ENCODE data around the gene SLC44A3. TPM values are rescaled to one million over a fixed set of nuclear protein-coding genes. Genes with fewer than 3 reads are reported as not detected.

The SLC44A3 gene
- total RNA-seq, 2 donors from 2014 or later = not detected

DNA sequence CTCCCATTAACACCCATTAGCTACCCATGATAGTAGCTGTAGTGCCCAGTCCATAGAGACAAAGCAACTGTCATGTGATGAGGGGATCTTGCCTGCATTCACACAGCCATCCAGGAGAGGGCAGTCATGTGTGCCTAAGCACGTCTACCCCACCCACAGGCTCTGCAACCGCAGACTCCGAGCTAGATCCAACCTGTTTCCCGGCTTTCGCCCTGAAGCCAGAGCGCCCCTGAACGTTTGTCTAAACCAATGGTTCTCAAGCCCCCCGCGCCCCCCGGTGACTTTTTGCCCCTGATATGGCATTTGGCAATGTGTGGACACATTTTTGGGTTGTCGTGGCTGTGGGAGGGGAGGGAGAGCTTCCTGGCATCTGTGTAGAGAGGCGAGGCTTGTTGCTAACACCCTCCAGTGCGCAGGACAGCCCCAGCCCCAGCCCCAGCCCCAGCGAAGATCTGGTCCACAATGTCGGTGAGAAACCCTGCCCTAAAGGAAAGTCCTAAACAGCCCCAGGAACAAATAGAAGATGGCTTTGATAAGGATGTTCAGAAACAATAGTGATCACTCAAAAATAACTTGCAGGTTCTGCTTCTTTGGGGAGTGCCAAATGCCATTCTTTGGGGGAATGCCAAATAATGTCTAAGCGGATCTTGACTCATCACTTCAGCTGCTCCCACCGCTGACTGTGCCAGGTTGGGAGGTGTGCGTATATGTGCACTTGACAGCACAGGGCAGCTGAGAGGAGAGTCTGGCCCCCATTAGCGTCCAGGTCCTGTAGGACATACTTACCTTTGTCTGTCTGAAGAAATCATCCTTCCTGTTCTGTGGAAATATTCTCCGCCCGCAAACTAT lies 34.5 kb downstream of the SLC44A3 start:
- ATAC-seq (peak; percentile 95 to 97), DNase-seq (ENCODE audit: low spot score in 2 of 2) (peak; percentile 73 to 76)
- no peaks in the 10 kb centered on the region for H3K36me3 Mint-ChIP-seq
- H3K27ac Mint-ChIP-seq = no peak overlapping the region
- H3K9me3 Mint-ChIP-seq = no peaks in the 10 kb centered on the region

GRCh38 chr1:94855307-94855700 lies 35.1 kb downstream of the SLC44A3 start:
- H3K9me3 Mint-ChIP-seq = no peaks in the 10 kb centered on the region
- H3K27ac Mint-ChIP-seq = no peak overlapping the region
- ATAC-seq = no peak
- H3K36me3 Mint-ChIP-seq = no peaks in the 10 kb centered on the region
- no peak for DNase-seq (ENCODE audit: low spot score in 2 of 2)

- Mint-ChIP-seq H3K27ac (no peak overlapping the region), H3K9me3 (no peaks in the 10 kb centered on the region), H3K36me3 (no peaks in the 10 kb centered on the region)
- no peak for ATAC-seq
- DNase-seq (ENCODE audit: low spot score in 2 of 2) = no peak
These were observed 35.8 kb downstream of the SLC44A3 start for GRCh38 chr1:94856004-94856403.

- DNase-seq (ENCODE audit: low spot score in 2 of 2) (no peak), ATAC-seq (no peak)
- H3K36me3 Mint-ChIP-seq = no peaks in the 10 kb centered on the region
- no peaks in the 10 kb centered on the region for H3K9me3 Mint-ChIP-seq
- H3K27ac Mint-ChIP-seq = no peak overlapping the region
These were observed 36.7 kb downstream of the SLC44A3 start for GRCh38 chr1:94856868-94857267.

DNA sequence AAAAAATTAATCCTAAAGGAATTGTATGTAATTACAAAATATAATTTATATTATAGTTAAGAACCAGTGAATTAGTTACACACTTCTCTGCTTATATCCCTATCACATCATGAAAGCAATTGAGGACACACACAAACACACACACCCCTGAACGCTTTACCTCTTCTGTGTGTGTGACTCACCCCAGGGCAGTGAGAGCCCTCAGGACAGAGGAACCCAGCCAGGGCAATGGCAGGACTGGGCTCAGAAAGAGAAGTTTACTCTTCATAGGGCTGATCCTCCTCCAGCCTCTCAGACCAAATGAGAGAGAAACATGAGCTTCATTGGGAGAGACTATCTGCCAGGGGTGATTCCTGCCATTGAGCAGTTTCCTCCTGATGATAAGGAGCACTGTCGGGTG lies 38.1 kb downstream of the SLC44A3 start:
- no peak for ATAC-seq
- H3K36me3 Mint-ChIP-seq = no peaks in the 10 kb centered on the region
- no peak overlapping the region for H3K27ac Mint-ChIP-seq
- H3K9me3 Mint-ChIP-seq = no peaks in the 10 kb centered on the region
- no peak for DNase-seq (ENCODE audit: low spot score in 2 of 2)

- Mint-ChIP-seq H3K36me3 (no peaks in the 10 kb centered on the region), H3K9me3 (no peaks in the 10 kb centered on the region), H3K27ac (no peak overlapping the region)
- no peak for DNase-seq (ENCODE audit: low spot score in 2 of 2)
- ATAC-seq = no peak
These were observed 39.0 kb downstream of the SLC44A3 start for GRCh38 chr1:94859174-94859573.

DNA sequence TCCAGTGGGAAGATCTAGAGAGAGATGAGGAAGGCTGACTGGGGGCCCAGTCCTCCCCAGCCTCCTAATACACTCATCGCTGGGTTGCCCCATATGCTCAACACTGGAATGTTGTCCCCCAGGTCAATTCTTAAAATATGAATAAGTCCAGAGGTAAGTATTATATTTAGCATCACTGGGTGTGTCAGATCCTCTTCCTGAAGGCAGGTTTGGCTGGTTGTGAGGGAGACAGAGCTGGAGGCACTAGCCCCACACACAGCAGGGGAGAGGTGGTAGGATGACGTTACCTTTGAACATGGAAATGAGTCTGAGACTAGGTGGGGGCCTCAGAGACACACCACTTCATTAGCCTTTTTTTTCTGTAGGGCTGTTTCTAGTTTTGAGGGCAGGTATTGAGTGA lies 42.6 kb downstream of the SLC44A3 start:
- no peak for DNase-seq (ENCODE audit: low spot score in 2 of 2)
- no peak for ATAC-seq
- Mint-ChIP-seq H3K36me3 (no peaks in the 10 kb centered on the region), H3K9me3 (no peaks in the 10 kb centered on the region), H3K27ac (no peak overlapping the region)

- ATAC-seq = peak; percentile 35 to 62
- Mint-ChIP-seq H3K36me3 (no peaks in the 10 kb centered on the region), H3K27ac (no peak overlapping the region), H3K9me3 (no peaks in the 10 kb centered on the region)
- DNase-seq (ENCODE audit: low spot score in 2 of 2) = no peak
These were observed 43.2 kb downstream of the SLC44A3 start for GRCh38 chr1:94863297-94863911.

DNA sequence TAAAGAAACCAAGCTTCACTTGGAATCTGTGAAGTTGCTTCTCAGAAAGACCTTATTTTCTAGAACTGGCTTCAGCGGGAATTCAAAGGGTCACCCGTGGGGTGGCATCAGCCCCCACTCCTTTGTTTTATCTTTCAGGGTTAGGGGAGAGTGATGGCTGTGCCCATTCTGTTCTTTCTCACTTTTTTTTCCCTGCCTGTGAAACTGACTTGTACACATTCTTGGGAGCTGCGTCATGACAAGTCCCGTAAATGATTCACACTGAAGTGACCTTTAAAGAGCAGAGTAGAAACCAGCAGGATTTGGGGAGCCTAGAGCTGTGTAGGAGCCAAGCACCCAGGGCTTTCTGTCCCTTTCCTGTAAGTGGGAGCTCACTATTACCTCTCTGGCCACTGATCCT lies 43.8 kb downstream of the SLC44A3 start:
- ATAC-seq (peak in 1 of 2 donors; percentile 66), DNase-seq (ENCODE audit: low spot score in 2 of 2) (no peak)
- Mint-ChIP-seq H3K36me3 (no peaks in the 10 kb centered on the region), H3K27ac (no peak overlapping the region), H3K9me3 (no peaks in the 10 kb centered on the region)

- ATAC-seq = no peak
- H3K27ac Mint-ChIP-seq = no peak overlapping the region
These were observed 44.7 kb downstream of the SLC44A3 start for GRCh38 chr1:94864821-94865220.

DNA sequence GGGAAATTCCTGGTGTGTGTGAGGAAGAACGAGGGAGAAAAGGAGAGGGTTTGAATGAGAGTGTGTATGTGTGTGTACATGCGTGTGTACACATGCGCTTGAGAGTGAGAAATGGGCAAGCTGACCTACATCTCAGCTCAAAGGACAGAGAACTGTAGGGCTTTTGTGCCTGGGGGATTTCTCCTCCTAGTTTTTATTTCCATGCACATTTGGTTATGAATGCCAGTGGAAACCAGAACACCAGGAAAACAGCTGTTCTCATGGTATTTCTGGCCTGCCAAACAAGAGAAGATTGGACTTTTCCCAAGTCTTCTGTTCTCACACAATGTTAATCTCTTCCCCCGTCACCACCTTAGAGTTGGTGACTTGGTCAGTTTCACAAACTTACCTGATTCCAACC lies 45.2 kb downstream of the SLC44A3 start:
- DNase-seq (ENCODE audit: low spot score in 2 of 2) (no peak), ATAC-seq (no peak)
- Mint-ChIP-seq H3K27ac (no peak overlapping the region), H3K36me3 (no peaks in the 10 kb centered on the region), H3K9me3 (no peaks in the 10 kb centered on the region)

More at GRCh38 chr1:94864821-94865220, 44.7 kb downstream of the SLC44A3 start:
- Mint-ChIP-seq H3K9me3 (no peaks in the 10 kb centered on the region), H3K36me3 (no peaks in the 10 kb centered on the region)
- no peak for DNase-seq (ENCODE audit: low spot score in 2 of 2)

GRCh38 chr1:94866164-94866807 lies 46.1 kb downstream of the SLC44A3 start:
- Mint-ChIP-seq H3K9me3 (no peaks in the 10 kb centered on the region), H3K36me3 (no peaks in the 10 kb centered on the region), H3K27ac (no peak overlapping the region)
- ATAC-seq (no peak), DNase-seq (ENCODE audit: low spot score in 2 of 2) (no peak)

DNA sequence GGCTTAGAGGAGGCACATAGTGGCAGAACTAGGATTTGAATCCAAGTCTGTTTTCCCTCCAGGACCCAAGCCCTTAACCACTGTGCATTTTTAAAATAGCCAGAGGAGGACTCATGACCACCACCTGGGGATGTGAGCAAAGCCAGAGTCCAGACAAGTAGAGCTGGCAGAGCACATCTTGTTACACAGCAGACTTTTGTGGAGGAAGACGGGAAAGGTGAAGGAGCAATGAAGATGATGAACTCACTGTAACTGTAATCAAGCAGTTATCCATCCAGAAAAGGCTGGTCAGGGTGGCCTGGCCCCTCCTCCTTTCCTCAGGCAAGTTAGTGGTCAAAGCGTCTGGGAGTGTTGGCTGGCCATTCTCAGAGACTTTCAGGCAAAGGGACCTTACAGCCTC lies 50.9 kb downstream of the SLC44A3 start:
- H3K27ac Mint-ChIP-seq = no peak overlapping the region
- DNase-seq (ENCODE audit: low spot score in 2 of 2) = no peak
- ATAC-seq = no peak
- no peaks in the 10 kb centered on the region for H3K9me3 Mint-ChIP-seq
- no peaks in the 10 kb centered on the region for H3K36me3 Mint-ChIP-seq

DNA sequence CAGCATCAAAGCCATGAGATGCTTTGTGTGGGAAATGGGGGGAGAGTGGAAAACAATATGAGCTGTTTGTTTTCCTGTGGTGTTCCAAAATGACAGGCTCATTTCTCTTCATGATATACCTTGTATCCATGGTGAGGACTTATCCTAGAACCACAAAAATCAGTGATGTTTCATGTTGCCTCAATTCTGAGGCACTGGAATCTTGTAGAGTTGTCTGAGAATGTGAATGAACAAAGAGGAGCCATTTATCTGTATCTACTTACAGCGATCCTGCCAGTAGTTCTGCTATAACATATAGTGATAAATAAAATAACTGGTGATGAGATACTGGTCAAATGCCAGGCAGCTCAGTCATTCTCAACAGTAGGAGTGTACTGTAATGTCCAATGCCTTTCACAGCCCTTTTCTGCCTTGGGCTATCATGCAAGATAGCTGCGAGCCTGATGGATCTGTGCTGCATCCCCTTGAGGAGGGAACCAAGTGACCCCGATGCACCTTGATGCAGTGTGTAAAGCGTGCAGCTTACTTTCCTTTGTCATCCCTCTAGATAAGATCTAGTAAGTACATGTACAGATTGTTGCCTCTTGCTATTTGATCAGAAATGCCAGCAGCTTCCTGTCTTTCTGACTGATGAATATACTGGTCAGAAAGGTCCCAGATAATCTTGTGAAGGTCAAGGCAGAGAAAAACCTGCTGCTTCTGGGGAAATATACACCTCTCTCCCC lies 52.8 kb downstream of the SLC44A3 start:
- DNase-seq (ENCODE audit: low spot score in 2 of 2) (no peak), ATAC-seq (no peak)
- no peaks in the 10 kb centered on the region for H3K36me3 Mint-ChIP-seq
- H3K27ac Mint-ChIP-seq = no peak overlapping the region
- no peaks in the 10 kb centered on the region for H3K9me3 Mint-ChIP-seq

DNA sequence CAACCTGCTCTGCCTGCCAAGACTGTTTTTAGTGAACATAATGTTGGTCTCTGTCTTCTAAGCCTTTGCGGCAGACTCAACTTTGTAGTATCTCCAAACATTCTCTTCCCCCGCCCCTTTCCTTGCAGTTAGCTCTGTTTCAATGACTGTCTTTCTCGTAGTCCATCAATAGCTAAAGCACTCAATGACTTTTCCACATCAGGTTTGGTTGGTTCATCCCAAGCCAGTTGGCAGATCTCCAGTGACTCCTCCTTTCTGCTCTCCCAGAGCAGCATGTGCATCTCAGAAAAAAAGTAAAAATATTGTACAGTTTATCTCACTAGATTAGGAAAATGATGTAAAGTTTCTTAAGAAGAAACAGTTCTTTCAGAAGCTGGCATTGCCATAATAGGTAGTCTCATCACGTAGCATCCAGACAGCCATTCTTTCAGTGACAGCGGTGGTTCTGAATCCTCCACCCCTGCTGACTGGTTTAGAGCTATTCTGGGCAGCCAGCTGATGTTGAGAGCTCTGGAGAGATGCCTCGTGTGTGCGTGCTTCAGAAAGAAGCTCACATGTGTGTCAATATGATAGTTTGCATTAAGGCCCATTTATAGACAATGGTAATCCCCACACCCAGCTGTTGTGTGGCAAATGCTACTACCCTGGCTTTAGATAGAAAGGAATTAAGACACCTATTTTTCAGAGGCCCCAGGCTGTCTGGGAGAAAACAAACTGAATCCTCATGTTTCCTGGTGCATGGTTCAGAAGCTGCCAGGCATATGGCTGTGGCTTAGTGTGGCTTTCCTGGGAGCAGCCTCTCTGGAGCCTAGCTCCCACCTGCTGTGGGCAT lies 53.6 kb downstream of the SLC44A3 start:
- no peak for ATAC-seq
- Mint-ChIP-seq H3K27ac (no peak overlapping the region), H3K36me3 (no peaks in the 10 kb centered on the region), H3K9me3 (no peaks in the 10 kb centered on the region)
- no peak for DNase-seq (ENCODE audit: low spot score in 2 of 2)

DNA sequence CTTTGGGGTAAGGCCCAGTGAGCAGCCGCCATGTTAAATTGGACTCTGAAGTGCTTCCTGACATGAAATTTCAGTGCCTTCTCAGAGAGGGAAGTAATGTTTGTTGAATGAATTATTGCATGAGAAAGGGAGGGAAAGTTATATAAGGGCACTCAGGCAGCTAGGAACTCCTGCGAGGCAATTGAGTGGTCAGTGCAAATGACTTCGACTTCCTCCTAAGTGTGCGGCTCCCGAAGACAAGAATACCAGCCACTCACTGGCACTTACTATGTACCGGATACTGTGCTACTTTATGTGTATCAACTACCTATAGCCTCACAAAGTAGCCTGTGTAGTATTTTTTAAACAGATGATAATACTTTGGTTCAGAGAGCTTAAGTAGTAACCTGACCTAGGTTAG lies 54.3 kb downstream of the SLC44A3 start:
- no peaks in the 10 kb centered on the region for H3K9me3 Mint-ChIP-seq
- ATAC-seq (no peak), DNase-seq (ENCODE audit: low spot score in 2 of 2) (no peak)
- H3K36me3 Mint-ChIP-seq = no peaks in the 10 kb centered on the region
- no peak overlapping the region for H3K27ac Mint-ChIP-seq
